Neural progenitor cell (in vitro differentiated cells): ENCODE data around the gene NFIX. TPM values are rescaled to one million over a fixed set of nuclear protein-coding genes. Genes with fewer than 3 reads are reported as not detected.
A peak's percentile ranks its signal among the peaks of the same experiment; 100 is the strongest.

Source experiments
- DNase-seq: peaks from one replicate; pipeline ENCODE4 v3.0.0-alpha.2; 2016; ENCODE audit warnings: low spot score
- H2AFZ ChIP-seq: fragments of 200-600 bp; sonication (generic); replicated peaks from 2 replicates; pipeline ENCODE4 v1.6.1; 2016; ENCODE audit warnings: antibody characterized with exemption
- H3F3A ChIP-seq: fragments of 200-600 bp; sonication (generic); 2 replicates; pipeline ENCODE4 v1.6.1; 2016; ENCODE audit warnings: antibody characterized with exemption, low read depth
- H3K27ac ChIP-seq: fragments of 200-600 bp; sonication (generic); 2 replicates; pipeline ENCODE4 v1.5.1; 2016; ENCODE audit warnings: mild to moderate bottlenecking
- H3K27me3 ChIP-seq: fragments of 200-600 bp; sonication (generic); 2 replicates; pipeline ENCODE4 v1.6.1; 2016; ENCODE audit warnings: mild to moderate bottlenecking, moderate library complexity
- H3K36me3 ChIP-seq: fragments of 200-600 bp; sonication (generic); 2 replicates; pipeline ENCODE4 v1.5.1; 2016
- H3K4me1 ChIP-seq: fragments of 200-600 bp; sonication (generic); 2 replicates; pipeline ENCODE4 v1.6.1; 2016; ENCODE audit warnings: mixed run types
- H3K4me2 ChIP-seq: fragments of 200-600 bp; sonication (generic); 2 replicates; pipeline ENCODE4 v1.6.1; 2016
- H3K4me3 ChIP-seq: fragments of 200-600 bp; sonication (generic); 2 replicates; pipeline ENCODE4 v1.5.1; 2016
- H3K79me2 ChIP-seq: fragments of 200-600 bp; sonication (generic); 2 replicates; pipeline ENCODE4 v1.6.1; 2016; ENCODE audit warnings: low read depth
- H3K9ac ChIP-seq: fragments of 200-600 bp; sonication (generic); 2 replicates; pipeline ENCODE4 v1.6.1; 2016
- H3K9me3 ChIP-seq: fragments of 200-600 bp; sonication (generic); 2 replicates; pipeline ENCODE4 v1.5.1; 2016; ENCODE audit warnings: low read depth
- H4K20me1 ChIP-seq: fragments of 200-600 bp; sonication (generic); 2 replicates; pipeline ENCODE4 v1.6.1; 2016; ENCODE audit warnings: low read depth
- H3K27ac Mint-ChIP-seq: 3 replicates; pipeline ENCODE4 v1.8.0; 2021; ENCODE audit warnings: mixed read lengths
- H3K27me3 Mint-ChIP-seq: 2 replicates; pipeline ENCODE4 v1.8.0; 2022; ENCODE audit warnings: low read depth, mild to moderate bottlenecking, inconsistent platforms, moderate library complexity, mixed read lengths; ENCODE audit not compliant: insufficient read depth
- H3K36me3 Mint-ChIP-seq: 3 replicates; pipeline ENCODE4 v1.8.0; 2021; ENCODE audit warnings: mixed read lengths
- H3K4me1 Mint-ChIP-seq: 3 replicates; pipeline ENCODE4 v1.8.0; 2021; ENCODE audit warnings: mixed read lengths
- H3K4me3 Mint-ChIP-seq: 3 replicates; pipeline ENCODE4 v1.8.0; 2021; ENCODE audit warnings: mild to moderate bottlenecking, moderate library complexity, mixed read lengths
- H3K9me3 Mint-ChIP-seq: 3 replicates; pipeline ENCODE4 v1.8.0; 2020; ENCODE audit warnings: mixed read lengths
- EZH2 ChIP-seq: fragments of 200-600 bp; sonication (generic); IDR thresholded peaks from 2 replicates; pipeline ENCODE4 v1.6.1; 2017; ENCODE audit warnings: antibody characterized with exemption, mild to moderate bottlenecking, moderate library complexity
- EZH2phosphoT487 ChIP-seq: fragments of 200-600 bp; sonication (generic); IDR thresholded peaks from 2 replicates; pipeline ENCODE4 v1.6.1; 2017; ENCODE audit warnings: antibody characterized with exemption
- total RNA-seq: library from RNA; depleted of rRNA; stranded (reverse); fragments of >200 nt; gene quantifications from 2 replicates; pipeline ENCODE4 v1.2.3, GENCODE V29; 2015; ENCODE audit warnings: low replicate concordance
- TF ChIP-seq, protein P1 (sequence below): fragments of 200-600 bp; sonication (generic); IDR thresholded peaks from 2 replicates; pipeline ENCODE4 v1.5.1; 2017; ENCODE audit warnings: antibody characterized with exemption, mild to moderate bottlenecking

Gene NFIX
- total RNA-seq, 1 donor from 2014 or later: 0.06 TPM

- H3F3A ChIP-seq: no peaks in the 10 kb centered on the region
- no peaks in the 10 kb centered on the region for H3K36me3 ChIP-seq
- H3K9me3 ChIP-seq: no peaks in the 10 kb centered on the region
- H3K4me2 ChIP-seq: no peak overlapping the region
- no peaks in the 10 kb centered on the region for H3K4me1 Mint-ChIP-seq
- peaks cover 5% of the 10 kb centered on the region for H3K27me3 Mint-ChIP-seq
- no peaks in the 10 kb centered on the region for H3K9me3 Mint-ChIP-seq
- H3K27me3 ChIP-seq: no peaks in the 10 kb centered on the region
- no peak overlapping the region for H3K4me3 Mint-ChIP-seq
- DNase-seq: no peak
- no peak overlapping the region for H3K9ac ChIP-seq
- H2AFZ ChIP-seq: no peak overlapping the region
- no peak overlapping the region for H3K4me3 ChIP-seq
- peaks cover 9% of the 10 kb centered on the region for H3K36me3 Mint-ChIP-seq
- peaks cover 59% of the 10 kb centered on the region for H4K20me1 ChIP-seq
- TF ChIP-seq EZH2 (no peak), EZH2phosphoT487 (no peak)
- TF ChIP-seq, protein P1, sequence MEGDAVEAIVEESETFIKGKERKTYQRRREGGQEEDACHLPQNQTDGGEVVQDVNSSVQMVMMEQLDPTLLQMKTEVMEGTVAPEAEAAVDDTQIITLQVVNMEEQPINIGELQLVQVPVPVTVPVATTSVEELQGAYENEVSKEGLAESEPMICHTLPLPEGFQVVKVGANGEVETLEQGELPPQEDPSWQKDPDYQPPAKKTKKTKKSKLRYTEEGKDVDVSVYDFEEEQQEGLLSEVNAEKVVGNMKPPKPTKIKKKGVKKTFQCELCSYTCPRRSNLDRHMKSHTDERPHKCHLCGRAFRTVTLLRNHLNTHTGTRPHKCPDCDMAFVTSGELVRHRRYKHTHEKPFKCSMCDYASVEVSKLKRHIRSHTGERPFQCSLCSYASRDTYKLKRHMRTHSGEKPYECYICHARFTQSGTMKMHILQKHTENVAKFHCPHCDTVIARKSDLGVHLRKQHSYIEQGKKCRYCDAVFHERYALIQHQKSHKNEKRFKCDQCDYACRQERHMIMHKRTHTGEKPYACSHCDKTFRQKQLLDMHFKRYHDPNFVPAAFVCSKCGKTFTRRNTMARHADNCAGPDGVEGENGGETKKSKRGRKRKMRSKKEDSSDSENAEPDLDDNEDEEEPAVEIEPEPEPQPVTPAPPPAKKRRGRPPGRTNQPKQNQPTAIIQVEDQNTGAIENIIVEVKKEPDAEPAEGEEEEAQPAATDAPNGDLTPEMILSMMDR: no peak
- peaks cover 28% of the 10 kb centered on the region for H3K79me2 ChIP-seq
- no peaks in the 10 kb centered on the region for H3K4me1 ChIP-seq
- no peak overlapping the region for H3K27ac Mint-ChIP-seq
- H3K27ac ChIP-seq: no peak overlapping the region
These were observed 142.1 kb downstream of the NFIX start for GRCh38 chr19:13137290-13137794.

GRCh38 chr19:13138171-13138915 is 143.1 kb downstream of the NFIX start:
- H3K9me3 ChIP-seq: no peaks in the 10 kb centered on the region
- Mint-ChIP-seq H3K4me1 (no peaks in the 10 kb centered on the region), H3K4me3 (no peak overlapping the region), H3K27me3 (peaks cover 5% of the 10 kb centered on the region), H3K27ac (no peak overlapping the region), H3K9me3 (no peaks in the 10 kb centered on the region), H3K36me3 (peaks cover 9% of the 10 kb centered on the region)
- H3K4me3 ChIP-seq: no peak overlapping the region
- TF ChIP-seq EZH2: no peak
- H3K9ac ChIP-seq: no peak overlapping the region
- H4K20me1 ChIP-seq: peaks cover 49% of the 10 kb centered on the region
- H3K36me3 ChIP-seq: no peaks in the 10 kb centered on the region
- H3K4me1 ChIP-seq: no peaks in the 10 kb centered on the region
- peaks cover 18% of the 10 kb centered on the region for H3K79me2 ChIP-seq
- no peak for DNase-seq
- no peak overlapping the region for H2AFZ ChIP-seq
- H3K4me2 ChIP-seq: no peak overlapping the region
- peak overlapping the region; percentile 37 for H3K27ac ChIP-seq
- H3K27me3 ChIP-seq: no peaks in the 10 kb centered on the region
- H3F3A ChIP-seq: peaks cover 6% of the 10 kb centered on the region

DNA sequence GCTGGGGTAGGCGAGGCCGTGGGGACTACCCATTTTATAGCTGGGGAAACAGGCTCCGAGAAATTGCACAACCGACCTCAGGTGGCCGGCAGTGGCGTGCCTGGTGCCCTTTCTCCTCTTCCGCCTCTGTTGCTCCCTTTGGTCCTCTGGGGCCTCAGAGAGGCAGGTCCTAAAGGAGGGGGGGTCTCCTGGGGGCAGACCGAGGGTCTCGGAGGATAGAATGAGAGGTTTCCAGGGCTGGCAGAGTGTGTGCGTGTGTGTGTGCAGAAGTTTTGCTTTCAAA is 143.6 kb downstream of the NFIX start:
- no peaks in the 10 kb centered on the region for H3K36me3 ChIP-seq

More for the DNA sequence above, 143.6 kb downstream of the NFIX start:
- Histone ChIP-seq H3K9me3 (no peaks in the 10 kb centered on the region), H3K4me3 (no peak overlapping the region), H3K9ac (no peak overlapping the region), H3K4me2 (no peak overlapping the region), H3K79me2 (peaks cover 13% of the 10 kb centered on the region), H3K27me3 (no peaks in the 10 kb centered on the region), H2AFZ (no peak overlapping the region), H3K4me1 (no peaks in the 10 kb centered on the region), H3K27ac (peak overlapping the region; percentile 37), H3F3A (peaks cover 6% of the 10 kb centered on the region), H4K20me1 (peaks cover 44% of the 10 kb centered on the region)
- peaks cover 9% of the 10 kb centered on the region for H3K36me3 Mint-ChIP-seq
- H3K27ac Mint-ChIP-seq: no peak overlapping the region
- DNase-seq: no peak
- no peaks in the 10 kb centered on the region for H3K4me1 Mint-ChIP-seq
- H3K9me3 Mint-ChIP-seq: no peaks in the 10 kb centered on the region
- no peak overlapping the region for H3K4me3 Mint-ChIP-seq
- H3K27me3 Mint-ChIP-seq: peaks cover 5% of the 10 kb centered on the region
- TF ChIP-seq, protein P1: no peak
